A549 (cell line): Measurements from ENCODE around the gene MUC5B. TPM values are rescaled to one million over a fixed set of nuclear protein-coding genes. Genes with fewer than 3 reads are reported as not detected.
"Not testable (repeated sequence)": the region's sequence is repeated elsewhere in the genome, so short reads cannot be mapped to it uniquely, and the experiment has no call there.

ENCODE experiments used
- ATAC-seq, 2 experiments: fragments of 200-7000 bp in 1 of 2; fragments of >200 bp in 1 of 2; cut with Nextera tagmentation in 1 of 2; cut with Tn5 transposase in 1 of 2; 3 replicates each; pipeline versions ENCODE4 v1.8.0 to v1.9.1; 2018 to 2020; ENCODE audit warnings: mild to moderate bottlenecking in 1 of 2, moderate library complexity in 1 of 2
- CTCF ChIA-PET: fragments of 300-600 bp; sonication (Branson Sonifier 250); formaldehyde crosslinking; extraction: SDS; loops from one replicate; lab custom pipeline; 2021; ENCODE audit warnings: antibody characterized with exemption, inconsistent platforms; lab: Yijun Ruan, JAX
- POLR2A ChIA-PET: fragments of 350-600 bp; formaldehyde crosslinking; extraction: SDS; loops from one replicate; lab custom pipeline; 2021; ENCODE audit warnings: antibody characterized with exemption, inconsistent platforms; lab: Yijun Ruan, JAX
- DNase-seq, 2 experiments: peaks; one replicate each; pipeline versions ENCODE4 v3.0.0 to v3.0.0-alpha.2; 2011 to 2016; ENCODE audit warnings: low read depth in 1 of 2, low spot score in 1 of 2
- FAIRE-seq: peaks from 2 replicates; lab custom pipeline; 2011; peaks lifted over from hg19 to GRCh38; lab: Jason Lieb, UNC
- H3K27ac ChIP-seq, 2 experiments: fragments of >200 bp; sonication (Bioruptor Twin); formaldehyde crosslinking; 3 replicates each; pipeline ENCODE4 v1.5.1; 2016 to 2017
- H3K4me1 ChIP-seq: fragments of >200 bp; sonication (Bioruptor Twin); formaldehyde crosslinking; 3 replicates; pipeline ENCODE4 v1.6.1; 2016
- H3K4me2 ChIP-seq: fragments of >200 bp; sonication (Bioruptor Twin); formaldehyde crosslinking; 3 replicates; pipeline ENCODE4 v1.6.1; 2016
- H3K4me3 ChIP-seq: fragments of >200 bp; sonication (Bioruptor Twin); formaldehyde crosslinking; 3 replicates; pipeline ENCODE4 v1.5.1; 2016
- H3K9me3 ChIP-seq: fragments of >200 bp; sonication (Bioruptor Twin); formaldehyde crosslinking; 3 replicates; pipeline ENCODE4 v1.6.1; 2016
- BHLHE40 ChIP-seq: IDR thresholded peaks from 2 replicates; pipeline ENCODE4 v1.6.1; 2012; ENCODE audit warnings: low read depth, low read length, inconsistent platforms
- CHD2 ChIP-seq: fragments of 150-350 bp; IDR thresholded peaks from 2 replicates; pipeline ENCODE4 v1.6.1; 2014; ENCODE audit warnings: low read length; ENCODE audit not compliant: partially characterized antibody
- CTCF ChIP-seq: fragments of >200 bp; sonication (Bioruptor Twin); formaldehyde crosslinking; IDR thresholded peaks from 3 replicates; pipeline ENCODE4 v1.5.1; 2016
- EHF ChIP-seq: fragments of 250-450 bp; sonication (Bioruptor Pico); IDR thresholded peaks from 2 replicates; pipeline ENCODE4 v1.5.0; 2020; ENCODE audit warnings: mild to moderate bottlenecking
- EP300 ChIP-seq, 2 experiments: fragments of >200 bp; sonication (Bioruptor Twin); formaldehyde crosslinking; IDR thresholded peaks; 2 replicates in 1 of 2; 3 replicates in 1 of 2; pipeline ENCODE4 v1.6.1; 2016 to 2017
- MAFK ChIP-seq: fragments of 450-650 bp; IDR thresholded peaks from 2 replicates; pipeline ENCODE4 v1.6.1; 2014; ENCODE audit not compliant: partially characterized antibody
- MAX ChIP-seq: IDR thresholded peaks from 2 replicates; pipeline ENCODE4 v1.6.1; 2012
- RAD21 ChIP-seq, 2 experiments: fragments of >200 bp in 1 of 2; sonication (Bioruptor Twin) in 1 of 2; formaldehyde crosslinking in 1 of 2; IDR thresholded peaks in 1 of 2; conservative IDR thresholded peaks in 1 of 2; 2 replicates in 1 of 2; 3 replicates in 1 of 2; pipeline ENCODE4 v1.6.1; 2012 to 2018; ENCODE audit warnings: inconsistent platforms in 1 of 2
- RCOR1 ChIP-seq: fragments of 150-350 bp; IDR thresholded peaks from 2 replicates; pipeline ENCODE4 v1.6.1; 2014; ENCODE audit warnings: antibody characterized with exemption, low read length, low read depth
- REST ChIP-seq: fragments of 200-600 bp; sonication (generic); IDR thresholded peaks from 2 replicates; pipeline ENCODE4 v1.6.1; 2016; ENCODE audit warnings: antibody characterized with exemption, mild to moderate bottlenecking, moderate library complexity
- RNF2 ChIP-seq: fragments of 200-600 bp; sonication (generic); IDR thresholded peaks from 2 replicates; pipeline ENCODE4 v1.6.1; 2016; ENCODE audit warnings: low read depth, mild to moderate bottlenecking, antibody characterized with exemption, moderate library complexity, borderline replicate concordance
- SMC3 ChIP-seq: fragments of >200 bp; sonication (Bioruptor Twin); formaldehyde crosslinking; IDR thresholded peaks from 3 replicates; pipeline ENCODE4 v1.6.1; 2018; ENCODE audit warnings: inconsistent platforms
- USF2 ChIP-seq: fragments of 450-650 bp; IDR thresholded peaks from 2 replicates; pipeline ENCODE4 v1.6.1; 2014; ENCODE audit warnings: antibody characterized with exemption
- WGBS: methylation state at CpG from one replicate; pipeline ENCODE4 v1.1.6; 2017; ENCODE audit errors: missing lambda C conversion rate; 5-methylcytosine and 5-hydroxymethylcytosine counted together
- polyA plus RNA-seq, 4 experiments: library from polyadenylated mRNA; depleted of rRNA in 3 of 4; stranded (reverse); fragments of >200 nt; fragmentation: RNase III in 1 of 4; extraction: RNeasy Plus Mini Kit Qiagen cat#74134 plus additional on column Dnase treatment in 1 of 4; gene quantifications; 2 replicates in 3 of 4; 3 replicates in 1 of 4; pipeline ENCODE4 v1.2.3, GENCODE V29; 2011 to 2017
- TF ChIP-seq, protein P1 (sequence below): fragments of >200 bp; sonication (Bioruptor Twin); formaldehyde crosslinking; IDR thresholded peaks from 3 replicates; pipeline ENCODE4 v1.6.1; 2016

Gene MUC5B
- polyA plus RNA-seq, 2 of the 4 experiments (the other 2 are of a cell fraction): 0.85 to 1.4 TPM

DNA sequence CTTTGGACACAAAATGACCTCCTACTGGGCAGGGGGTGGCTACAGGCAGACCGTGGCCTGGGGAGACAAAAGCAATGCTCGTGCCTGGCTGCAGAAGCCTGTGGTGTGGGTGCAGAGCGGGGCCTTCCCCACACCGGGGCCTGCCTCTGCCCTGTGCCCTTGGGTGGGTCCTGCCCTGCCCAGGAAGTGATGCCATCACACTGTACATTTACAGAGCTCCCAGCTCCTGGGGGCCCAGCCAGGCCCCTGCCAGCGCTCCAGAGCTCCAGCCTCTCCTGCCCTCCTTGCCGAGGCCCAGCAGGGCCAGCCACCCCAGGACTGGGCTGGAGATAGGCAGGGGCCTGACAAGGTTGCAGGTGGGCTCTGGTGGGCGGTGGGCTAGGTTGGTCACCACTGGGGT, 40.1 kb downstream of the MUC5B start:
- Histone ChIP-seq H3K4me2 (peak overlapping the region; percentile 91), H3K27ac (peak overlapping the region; percentile 84 to 92), H3K9me3 (peaks cover 10% of the 10 kb centered on the region; the same call in 2 of the 3 replicates), H3K4me1 (peaks cover 17% of the 10 kb centered on the region; the same call in 2 of the 3 replicates), H3K4me3 (peak overlapping the region; percentile 50; the same call in 2 of the 3 replicates)
- TF ChIP-seq BHLHE40 (no peak), RAD21 (conservative IDR thresholded peaks at IDR 0.05 in 1 of 2, IDR thresholded peaks at IDR 0.05 in 1 of 2) (no peak), CHD2 (no peak), USF2 (no peak), EHF (no peak), MAFK (no peak), EP300 (IDR thresholded peaks at IDR 0.05) (no peak), RNF2 (no peak), RCOR1 (no peak)
- TF ChIP-seq, protein P1, sequence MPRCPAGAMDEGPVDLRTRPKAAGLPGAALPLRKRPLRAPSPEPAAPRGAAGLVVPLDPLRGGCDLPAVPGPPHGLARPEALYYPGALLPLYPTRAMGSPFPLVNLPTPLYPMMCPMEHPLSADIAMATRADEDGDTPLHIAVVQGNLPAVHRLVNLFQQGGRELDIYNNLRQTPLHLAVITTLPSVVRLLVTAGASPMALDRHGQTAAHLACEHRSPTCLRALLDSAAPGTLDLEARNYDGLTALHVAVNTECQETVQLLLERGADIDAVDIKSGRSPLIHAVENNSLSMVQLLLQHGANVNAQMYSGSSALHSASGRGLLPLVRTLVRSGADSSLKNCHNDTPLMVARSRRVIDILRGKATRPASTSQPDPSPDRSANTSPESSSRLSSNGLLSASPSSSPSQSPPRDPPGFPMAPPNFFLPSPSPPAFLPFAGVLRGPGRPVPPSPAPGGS: no peak
- 46% methylated on average over 3 of the region's 7 CpGs for WGBS
- DNase-seq: no peak
- CTCF ChIA-PET: interaction anchor here (0.9 to 1.7 kb wide), 4 partner anchors 9 to 147 kb away, joined by 3 to 6 read pairs (median 3); partner anchors contain the start of gene TOLLIP
- POLR2A ChIA-PET: interaction anchor here (0.5 to 1.2 kb wide), 3 partner anchors 10 to 274 kb away, joined by 3 to 4 read pairs (median 4); no protein-coding TSS in a partner anchor
- peak in 1 of 2 experiments; percentile 25; a peak in 2 of 6 replicates for ATAC-seq
- FAIRE-seq: no peak

GRCh38 chr11:1264444-1264843, 41.6 kb downstream of the MUC5B start:
- H3K4me3 ChIP-seq, H3K27ac ChIP-seq, FAIRE-seq, H3K4me2 ChIP-seq, H3K9me3 ChIP-seq, CTCF ChIA-PET, POLR2A ChIA-PET: not testable (repeated sequence)
- TF ChIP-seq CHD2: peak; percentile 89
- TF ChIP-seq MAX: 0 out of 2 replicates have a peak, but pooled peaks have one; percentile 16
- peak; percentile 92 for TF ChIP-seq REST
- 0 out of 3 replicates have a peak, but pooled peaks have one; percentile 31 for TF ChIP-seq SMC3
- TF ChIP-seq CTCF: peak; percentile 41
- peak; percentile 38 to 50; a peak in 4 of 5 replicates for TF ChIP-seq RAD21 (conservative IDR thresholded peaks at IDR 0.05 in 1 of 2, IDR thresholded peaks at IDR 0.05 in 1 of 2)
- peaks cover 17% of the 10 kb centered on the region; the same call in 2 of the 3 replicates for H3K4me1 ChIP-seq
- WGBS: 13% methylated on average over 3 of the region's 3 CpGs
- ATAC-seq: peak in 1 of 2 experiments; percentile 25; a peak in 3 of 6 replicates
- peak; percentile 53 to 88 for DNase-seq

DNA sequence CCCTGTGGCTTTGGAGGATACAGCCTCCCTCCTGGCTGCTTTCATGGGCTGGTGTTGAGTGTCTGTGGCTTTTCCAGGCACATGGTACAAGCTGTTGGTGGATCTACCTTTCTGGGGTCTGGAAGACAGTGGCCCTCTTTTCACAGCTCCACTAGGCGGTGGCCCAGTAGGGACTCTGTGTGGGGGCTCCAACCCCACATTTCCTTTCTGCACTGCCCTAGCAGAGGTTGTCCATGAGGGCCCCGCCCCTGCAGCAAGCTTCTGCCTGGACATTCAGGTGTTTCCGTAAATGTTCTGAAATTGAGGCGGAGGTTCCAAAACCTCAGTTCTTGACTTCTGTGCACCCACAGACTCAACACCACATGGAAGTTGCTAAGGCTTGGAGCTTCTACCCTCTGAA, 42.6 kb downstream of the MUC5B start:
- CTCF ChIA-PET: interaction anchor here (0.8 to 1.3 kb wide), 3 partner anchors 28 to 249 kb away, joined by 3 to 5 read pairs (median 3); no protein-coding TSS in a partner anchor
- H3K4me2 ChIP-seq, FAIRE-seq, H3K9me3 ChIP-seq, H3K4me3 ChIP-seq, ATAC-seq, DNase-seq, POLR2A ChIA-PET, H3K27ac ChIP-seq: not testable (repeated sequence)
- WGBS: 88% methylated on average over 3 of the region's 4 CpGs
- peaks cover 13% of the 10 kb centered on the region; the same call in 2 of the 3 replicates for H3K4me1 ChIP-seq

GRCh38 chr11:1266976-1267375, 44.1 kb downstream of the MUC5B start:
- POLR2A ChIA-PET: interaction anchor here (0.6 kb wide), 1 partner anchor 121 kb away, joined by 7 read pairs; no protein-coding TSS in a partner anchor
- H3K9me3 ChIP-seq, H3K4me2 ChIP-seq, DNase-seq, CTCF ChIA-PET, FAIRE-seq, H3K4me3 ChIP-seq, H3K27ac ChIP-seq, ATAC-seq: not testable (repeated sequence)
- peaks cover 10% of the 10 kb centered on the region; the same call in 2 of the 3 replicates for H3K4me1 ChIP-seq
- WGBS: 72% methylated on average over 2 of the region's 2 CpGs
